Measurements from ENCODE around the gene LONP2. TPM values are rescaled to one million over a fixed set of nuclear protein-coding genes. Genes with fewer than 3 reads are reported as not detected.

LONP2 gene
- total and polyA plus RNA-seq, 10 of the 15 experiments (the other 5 are each of a cell fraction or from before 2014, with no cell fraction given), result 8.3 to 48.0 (median 34.8) TPM

DNA sequence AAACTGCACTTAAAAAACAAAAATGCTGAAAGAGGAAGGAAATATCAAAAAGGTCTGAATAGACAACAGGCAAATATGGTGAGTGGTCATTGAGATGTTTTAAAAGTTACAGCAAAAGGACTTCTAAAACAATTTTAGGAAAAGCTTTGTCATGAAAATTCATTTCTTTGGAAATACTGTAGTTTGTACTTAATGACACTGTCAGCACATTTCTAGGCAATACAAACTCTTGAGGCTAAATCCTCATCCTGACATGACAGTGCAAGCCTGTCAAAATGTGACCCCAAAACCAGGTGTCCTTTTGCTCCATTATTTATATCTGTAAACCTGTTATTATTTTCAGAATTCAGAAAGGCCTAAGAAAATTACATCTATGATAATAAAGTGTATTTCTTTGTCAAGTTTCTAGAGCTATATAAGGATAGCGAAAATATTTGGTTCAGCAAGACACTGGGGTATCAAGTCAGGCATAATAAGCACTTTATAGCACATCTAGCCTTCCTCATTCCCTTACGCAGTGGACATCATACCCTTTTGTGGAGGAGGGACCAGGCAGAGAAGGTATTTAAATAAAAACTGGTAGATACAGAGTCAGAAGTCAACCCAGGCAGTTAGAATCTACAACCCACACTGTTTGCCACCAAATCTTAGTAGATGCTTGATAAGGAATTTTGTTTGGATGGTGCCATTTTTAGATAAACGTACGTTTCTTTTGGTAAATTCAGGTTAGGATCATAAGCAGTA lies 112.7 kb downstream of the LONP2 start:
- ChIA-PET RAD21 (ENCODE audit: unreplicated experiment) (interaction anchor here (1.2 to 6.4 kb wide), 7 partner anchors 8 to 273 kb away, joined by 3 to 77 read pairs (median 7); no protein-coding TSS in a partner anchor), CTCF (interaction anchor here (1.1 to 6.3 kb wide), 9 partner anchors 9 to 272 kb away, joined by 3 to 97 read pairs (median 6); no protein-coding TSS in a partner anchor), POLR2A (interaction anchor here (0.7 to 4.1 kb wide), 2 partner anchors 168 to 267 kb away, joined by 8 to 17 read pairs; no protein-coding TSS in a partner anchor), SMC1A (ENCODE audit: uncharacterized antibody, unreplicated experiment) (interaction anchor here (1.3 to 9.4 kb wide), 8 partner anchors 12 to 273 kb away, joined by 3 to 89 read pairs (median 18); no protein-coding TSS in a partner anchor)
- H3K9ac ChIP-seq (ENCODE audit: control insufficient read depth, insufficient read depth, low read length), result no peak overlapping the region
- no peak overlapping the region; the same call in 1 of the 2 replicates for H3K27ac ChIP-seq (ENCODE audit: control insufficient read depth, insufficient read depth)
- intact Hi-C loops (cut with micrococcal nuclease; ENCODE audit: unreplicated experiment) (no loop called here), in situ Hi-C loops (cut with MboI) (no loop called here)
- DNase-seq (ENCODE audit: low read depth, low spot score) (no peak), FAIRE-seq (no peak), ATAC-seq (no peak)
- no peak for TF ChIP-seq RAD51 (IDR thresholded peaks at IDR 0.05)
- TF ChIP-seq, protein P1, sequence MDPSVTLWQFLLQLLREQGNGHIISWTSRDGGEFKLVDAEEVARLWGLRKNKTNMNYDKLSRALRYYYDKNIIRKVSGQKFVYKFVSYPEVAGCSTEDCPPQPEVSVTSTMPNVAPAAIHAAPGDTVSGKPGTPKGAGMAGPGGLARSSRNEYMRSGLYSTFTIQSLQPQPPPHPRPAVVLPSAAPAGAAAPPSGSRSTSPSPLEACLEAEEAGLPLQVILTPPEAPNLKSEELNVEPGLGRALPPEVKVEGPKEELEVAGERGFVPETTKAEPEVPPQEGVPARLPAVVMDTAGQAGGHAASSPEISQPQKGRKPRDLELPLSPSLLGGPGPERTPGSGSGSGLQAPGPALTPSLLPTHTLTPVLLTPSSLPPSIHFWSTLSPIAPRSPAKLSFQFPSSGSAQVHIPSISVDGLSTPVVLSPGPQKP (IDR thresholded peaks at IDR 0.05; ENCODE audit: low read depth, low read length), result no peak
- no peak for TF ChIP-seq SPI1 (IDR thresholded peaks at IDR 0.05; ENCODE audit: borderline replicate concordance, insufficient read depth, low read depth, low read length)
- no peak for TF ChIP-seq RELA (IDR thresholded peaks at IDR 0.05; ENCODE audit: borderline replicate concordance, partially characterized antibody)
- no peak for TF ChIP-seq RUNX3 (IDR thresholded peaks at IDR 0.05; ENCODE audit: low read length)
- no peak for TF ChIP-seq FOXM1 (IDR thresholded peaks at IDR 0.05; ENCODE audit: low read depth, low read length)
- TF ChIP-seq GATAD2B (conservative IDR thresholded peaks at IDR 0.05; ENCODE audit: low read depth), result no peak
- no peak for TF ChIP-seq NR2C2 (IDR thresholded peaks at IDR 0.05; ENCODE audit: borderline replicate concordance, control insufficient read depth, insufficient read length, low read depth)
- no peak for TF ChIP-seq WRNIP1 (IDR thresholded peaks at IDR 0.05; ENCODE audit: borderline replicate concordance, low read depth, low read length)
- TF ChIP-seq HDAC2 (IDR thresholded peaks at IDR 0.05), result no peak
- TF ChIP-seq, protein P2, sequence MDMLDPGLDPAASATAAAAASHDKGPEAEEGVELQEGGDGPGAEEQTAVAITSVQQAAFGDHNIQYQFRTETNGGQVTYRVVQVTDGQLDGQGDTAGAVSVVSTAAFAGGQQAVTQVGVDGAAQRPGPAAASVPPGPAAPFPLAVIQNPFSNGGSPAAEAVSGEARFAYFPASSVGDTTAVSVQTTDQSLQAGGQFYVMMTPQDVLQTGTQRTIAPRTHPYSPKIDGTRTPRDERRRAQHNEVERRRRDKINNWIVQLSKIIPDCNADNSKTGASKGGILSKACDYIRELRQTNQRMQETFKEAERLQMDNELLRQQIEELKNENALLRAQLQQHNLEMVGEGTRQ (IDR thresholded peaks at IDR 0.05; ENCODE audit: borderline replicate concordance, low read depth, low read length), result no peak
- TF ChIP-seq RELB (IDR thresholded peaks at IDR 0.05; ENCODE audit: low read depth), result no peak
- TF ChIP-seq CEBPZ (IDR thresholded peaks at IDR 0.05; ENCODE audit: low read depth, low read length), result no peak
- TF ChIP-seq NRF1 (conservative IDR thresholded peaks at IDR 0.05; ENCODE audit: low read depth, low read length), result no peak
- no peak for TF ChIP-seq KAT2A (conservative IDR thresholded peaks at IDR 0.05; ENCODE audit: control insufficient read depth, low read depth, low read length)
- TF ChIP-seq NBN (IDR thresholded peaks at IDR 0.05), result no peak
- H3K4me1 ChIP-seq (ENCODE audit: control insufficient read depth, insufficient read depth, low read length), result peaks cover 10% of the 10 kb centered on the region
- no peak overlapping the region for H2AFZ ChIP-seq (ENCODE audit: control insufficient read depth, low read depth, low read length)
- WGBS (ENCODE audit: insufficient coverage, insufficient replicate concordance, low lambda C conversion rate, missing lambda C conversion rate), result 93% methylated on average over 4 of the region's 4 CpGs
- BruUV-seq (replicated peaks), result no TSS peak
- peaks cover 8 to 22% of the 10 kb centered on the region in 2 experiments for H3K36me3 ChIP-seq (ENCODE audit: control insufficient read depth in 2 of 2, insufficient read depth in 2 of 2, low read length in 1 of 2)
- no peaks in the 10 kb centered on the region for H3K27me3 ChIP-seq (replicated peaks in 1 of 2; ENCODE audit: control insufficient read depth in 2 of 2, insufficient read depth in 2 of 2, low read length in 1 of 2)
- H3K4me2 ChIP-seq (ENCODE audit: control insufficient read depth, insufficient read depth), result no peak overlapping the region
- no peaks in the 10 kb centered on the region for H4K20me1 ChIP-seq (ENCODE audit: control insufficient read depth, insufficient read depth)
- H3K79me2 ChIP-seq (ENCODE audit: control insufficient read depth, insufficient read depth, low read length), result peaks cover 37% of the 10 kb centered on the region
- H3K9me3 ChIP-seq (replicated peaks; ENCODE audit: control insufficient read depth, insufficient read depth, low read length), result no peaks in the 10 kb centered on the region; the same call in 2 of the 3 replicates
- H3K4me3 ChIP-seq, result no peak overlapping the region
